Colon (tissue), 2 donors: ENCODE data around the gene TENT5C.

Experiments used
- FAIRE-seq: peaks from 2 replicates; lab custom pipeline; 2012; peaks lifted over from hg19 to GRCh38; lab: Jason Lieb, UNC
- donor health status: control.
- donor health status: control.

TENT5C gene

GRCh38 chr1:117573386-117574023 lies 32.3 kb upstream of the TENT5C start:
- FAIRE-seq, result no peak

GRCh38 chr1:117574161-117574835 lies 31.6 kb upstream of the TENT5C start:
- no peak for FAIRE-seq

- FAIRE-seq, result no peak
Measured at GRCh38 chr1:117575586-117576225, 30.1 kb upstream of the TENT5C start.

GRCh38 chr1:117576236-117576635 lies 29.6 kb upstream of the TENT5C start:
- FAIRE-seq, result no peak

DNA sequence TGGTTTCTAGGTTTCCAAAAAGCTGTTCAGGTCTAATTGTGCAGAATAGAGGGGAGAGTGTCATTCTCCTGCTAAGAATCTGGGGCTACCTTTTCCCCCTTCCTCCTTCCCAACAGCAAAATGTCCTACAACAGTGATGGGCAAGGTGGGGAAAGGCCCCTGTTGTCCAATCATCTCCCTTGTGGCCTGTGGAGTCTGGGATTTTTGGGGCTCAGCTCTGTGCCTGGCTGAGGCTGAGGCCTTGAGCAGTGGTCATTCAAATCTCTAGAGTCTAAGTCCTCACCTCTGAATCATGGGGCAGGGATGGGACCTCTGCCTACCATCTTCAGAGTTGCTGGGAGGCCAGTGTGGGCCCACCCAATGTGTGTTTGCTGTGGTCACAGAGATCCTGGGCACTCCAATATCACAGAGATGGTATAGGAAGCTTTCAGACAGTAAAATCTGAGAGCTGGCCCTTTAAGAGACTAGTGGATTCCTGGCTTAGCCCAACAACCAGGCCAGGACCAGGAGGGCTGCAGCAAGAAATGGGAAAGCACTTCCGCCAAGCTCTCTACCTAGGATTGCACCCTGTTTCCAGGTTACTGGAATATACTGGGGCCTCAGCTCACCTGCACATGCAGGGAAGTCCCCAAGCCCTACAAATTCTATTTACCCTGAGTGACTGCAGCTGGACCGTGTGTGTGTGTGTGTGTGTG lies 28.5 kb upstream of the TENT5C start:
- FAIRE-seq, result no peak

DNA sequence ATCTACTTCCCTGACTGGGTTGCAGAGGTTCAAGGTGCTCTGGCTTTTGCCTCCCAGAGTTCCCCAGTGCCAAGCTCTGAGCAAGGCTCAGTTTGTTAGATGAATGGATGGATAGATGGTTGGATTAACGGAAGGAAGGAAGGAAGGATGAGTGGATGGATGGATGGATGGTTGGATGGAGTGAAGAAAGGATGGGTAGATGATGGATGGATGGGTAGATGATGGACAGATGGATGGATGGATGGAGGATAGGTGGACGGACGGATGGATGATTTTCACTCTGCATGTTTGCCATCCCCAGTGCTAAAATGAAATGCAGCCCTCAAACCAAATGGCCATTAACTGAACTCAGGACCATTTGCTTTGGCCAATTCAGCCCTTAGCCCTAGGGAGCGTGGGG lies 27.4 kb upstream of the TENT5C start:
- FAIRE-seq, result no peak

- no peak for FAIRE-seq
Measured at GRCh38 chr1:117579221-117579906, 26.5 kb upstream of the TENT5C start.

DNA sequence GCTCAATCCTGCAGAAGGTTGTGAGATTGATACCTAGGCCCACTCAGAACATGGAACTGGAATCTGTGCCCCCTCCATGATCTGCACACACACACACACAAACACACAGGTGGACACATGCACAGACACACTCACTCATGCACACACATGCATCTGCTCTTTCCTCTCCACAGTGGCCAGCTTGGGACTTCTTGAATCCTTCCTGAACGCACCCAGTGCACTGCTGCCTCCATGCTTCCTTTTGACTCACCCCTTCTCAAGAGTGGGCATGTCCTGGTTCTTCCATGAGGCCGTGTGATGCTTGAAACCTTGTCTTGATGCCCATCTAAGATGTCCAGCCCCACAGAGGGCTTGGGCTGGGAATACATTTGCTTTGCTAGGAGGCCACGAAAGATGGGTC lies 25.4 kb upstream of the TENT5C start:
- FAIRE-seq, result no peak

DNA sequence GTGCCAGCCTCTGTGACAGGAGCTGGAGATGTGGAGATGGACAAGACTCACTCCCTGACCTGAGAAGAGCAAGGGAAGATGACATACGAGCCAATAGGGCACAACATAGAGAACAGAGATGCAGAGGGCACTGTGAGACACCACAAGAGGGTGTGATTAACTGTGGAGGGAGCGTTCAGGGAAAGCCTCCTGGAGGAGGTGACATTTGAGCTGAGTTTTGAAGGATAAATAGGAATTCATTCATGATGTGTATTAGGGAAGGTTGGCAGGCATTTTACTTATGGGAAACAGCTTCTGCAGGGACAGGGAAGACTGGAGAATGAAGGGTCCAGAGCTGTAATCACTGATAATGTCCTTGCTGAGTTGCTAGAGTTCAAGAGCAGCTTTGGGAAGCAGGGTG lies 25.0 kb upstream of the TENT5C start:
- no peak for FAIRE-seq

DNA sequence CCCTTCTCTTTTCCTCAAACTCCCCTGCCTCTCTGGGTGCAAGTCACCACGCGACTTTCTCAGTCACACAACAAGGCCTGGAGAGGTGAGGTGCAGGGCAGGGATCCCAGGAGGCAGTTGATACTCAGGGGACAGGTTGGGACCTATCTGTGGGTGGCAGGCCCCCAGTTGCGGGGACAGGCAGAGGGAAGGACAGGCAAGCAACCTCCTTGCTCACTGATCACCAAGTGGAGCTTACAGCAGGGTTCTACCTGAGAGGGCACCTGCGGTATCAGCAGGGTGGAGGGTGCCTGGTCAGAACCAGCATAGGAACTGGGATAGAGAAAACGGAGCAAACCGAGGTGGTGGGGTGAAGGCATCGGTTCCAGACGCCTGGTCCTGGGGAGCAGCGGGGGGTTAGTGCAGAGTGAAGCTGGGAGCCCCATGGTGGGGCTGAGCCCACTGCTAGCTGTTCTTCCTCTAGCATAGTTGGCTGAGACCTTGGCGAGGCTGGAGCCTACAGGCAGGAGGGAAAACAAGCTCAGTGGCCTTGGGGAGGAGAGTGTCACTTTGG lies 24.4 kb upstream of the TENT5C start:
- FAIRE-seq, result no peak

GRCh38 chr1:117582451-117582850 lies 23.4 kb upstream of the TENT5C start:
- FAIRE-seq, result no peak

DNA sequence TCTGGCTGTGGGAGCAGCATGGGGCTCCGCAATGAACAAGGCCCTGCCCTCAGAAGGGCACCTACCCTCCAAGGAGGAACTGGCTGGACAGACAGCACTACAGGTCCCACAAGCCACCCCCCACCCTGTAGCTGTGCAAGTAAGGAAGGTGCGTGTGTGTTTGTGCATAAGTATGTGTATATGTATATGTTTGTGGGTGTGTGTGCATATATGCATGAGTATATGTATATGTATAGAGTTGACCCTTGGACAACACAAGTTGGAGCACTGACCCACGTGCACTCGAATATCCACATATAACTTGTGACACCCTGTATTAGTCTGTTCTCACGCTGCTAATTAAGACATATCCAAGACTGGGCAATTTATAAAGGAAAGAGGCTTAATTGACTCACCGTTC lies 22.6 kb upstream of the TENT5C start:
- no peak for FAIRE-seq

DNA sequence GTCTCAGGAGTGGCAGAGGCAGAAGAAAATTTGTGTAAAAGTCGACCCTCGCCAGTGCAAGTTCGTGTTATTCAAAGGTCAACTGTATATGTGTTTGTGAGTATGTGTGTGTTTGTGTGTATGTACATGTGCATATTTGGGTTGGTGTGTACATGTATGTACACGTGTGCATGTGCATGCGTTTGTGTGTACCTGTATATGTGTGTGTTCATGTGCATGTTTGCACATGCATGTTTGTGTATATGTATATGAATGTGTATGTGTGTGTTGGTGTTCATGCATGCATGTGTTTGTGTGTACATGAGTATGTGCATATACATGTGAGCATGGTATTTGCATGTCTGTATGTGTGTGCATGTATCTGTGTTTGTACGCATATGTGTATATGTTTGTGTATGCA lies 21.7 kb upstream of the TENT5C start:
- FAIRE-seq, result no peak

- FAIRE-seq, result no peak
Measured at GRCh38 chr1:117585086-117585485, 20.8 kb upstream of the TENT5C start.

DNA sequence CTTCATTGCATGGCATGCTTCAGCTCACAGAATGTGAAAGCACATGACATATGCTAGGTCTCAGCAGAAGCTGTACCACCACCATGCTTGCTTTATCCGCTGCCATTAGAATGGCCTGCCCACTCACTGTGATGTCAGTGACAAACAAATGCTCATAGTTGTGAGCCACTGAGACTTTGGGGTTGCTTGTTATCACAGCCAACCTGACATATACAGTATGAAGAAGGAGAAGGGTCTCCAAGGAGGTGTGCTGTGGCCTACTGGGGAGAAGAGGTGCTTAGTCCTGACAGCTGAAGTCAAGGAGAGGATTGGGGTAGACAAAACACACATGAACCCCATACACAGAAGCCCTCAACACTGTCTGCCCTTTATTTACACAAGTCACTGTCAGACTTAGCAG lies 19.5 kb upstream of the TENT5C start:
- no peak for FAIRE-seq

DNA sequence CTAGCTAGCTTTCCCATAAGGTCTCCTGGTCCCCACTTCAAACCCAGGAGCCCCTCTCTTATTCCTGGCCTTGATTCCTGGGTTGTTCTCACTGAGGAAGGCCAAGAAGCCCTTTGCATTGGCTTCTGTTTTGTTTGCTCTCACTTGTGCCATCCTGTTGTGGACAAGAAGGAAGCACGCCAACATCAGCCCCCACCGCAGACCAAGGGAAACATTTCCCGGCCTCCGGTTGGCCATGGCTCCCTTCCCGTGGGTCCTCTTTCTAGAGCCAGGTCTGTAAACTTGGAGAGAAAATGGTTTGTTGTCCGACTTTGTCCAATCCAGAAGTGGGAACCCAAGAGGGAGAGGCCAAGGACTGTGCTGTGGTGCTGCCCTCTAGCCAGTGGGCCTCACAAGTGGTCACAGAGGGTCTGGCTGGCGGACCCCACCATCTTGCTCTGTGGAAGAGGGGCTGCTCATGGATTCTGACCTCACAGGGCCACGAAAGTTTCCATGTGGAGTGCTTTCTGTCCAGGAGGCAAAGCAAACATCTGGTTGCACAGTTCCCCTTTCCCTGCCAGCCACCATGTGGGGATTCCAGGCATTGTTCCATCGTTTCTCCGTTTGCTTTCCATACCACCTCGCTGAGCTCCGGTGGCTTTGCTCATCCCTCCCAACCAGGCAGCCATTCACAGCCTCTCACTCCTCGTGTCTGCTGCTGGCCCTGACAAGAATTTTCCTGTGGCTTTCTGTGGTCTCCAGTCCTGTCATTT lies 18.9 kb upstream of the TENT5C start:
- no peak for FAIRE-seq

DNA sequence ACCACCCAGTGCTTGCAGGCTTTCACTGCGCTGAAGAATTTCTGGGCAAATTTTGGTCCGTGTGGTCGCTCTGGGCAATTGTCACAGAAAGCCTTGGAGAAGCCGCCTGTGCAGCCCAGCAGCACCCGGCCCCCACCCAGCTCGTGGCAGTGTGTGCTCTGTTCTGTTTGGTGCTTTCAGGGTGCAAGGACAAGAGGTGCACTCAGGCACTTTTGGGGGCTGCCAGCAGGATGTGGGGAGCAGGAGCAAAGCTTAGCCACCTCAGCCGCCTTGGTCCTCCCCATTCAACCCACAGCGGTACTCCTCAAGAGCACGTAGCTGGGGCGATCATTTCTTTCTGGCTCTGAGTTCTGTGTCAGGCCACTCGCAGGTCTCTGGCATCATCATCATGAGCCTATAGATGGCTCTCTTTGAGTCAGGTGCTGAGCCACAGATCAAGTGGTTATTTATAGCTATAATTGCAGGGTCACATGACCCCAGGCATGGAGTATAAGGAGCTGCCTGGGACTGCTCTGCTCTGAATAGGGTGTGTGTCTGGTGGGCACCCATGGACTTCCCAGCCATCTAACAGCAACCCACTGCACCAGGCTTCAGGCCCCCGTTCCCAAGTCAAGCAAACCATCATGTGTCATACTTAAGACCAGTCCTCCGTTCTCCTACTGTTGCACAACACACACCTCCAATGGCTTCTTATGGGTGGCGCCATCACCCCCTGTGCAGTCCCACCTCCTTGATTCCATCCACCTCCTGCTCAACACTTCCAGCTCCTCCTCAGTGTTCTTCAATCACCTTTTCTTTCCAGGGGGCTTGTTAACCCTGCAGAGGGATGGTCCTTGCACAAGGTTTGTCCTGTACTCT lies 18.1 kb upstream of the TENT5C start:
- FAIRE-seq, result no peak

GRCh38 chr1:117589544-117589943 lies 16.3 kb upstream of the TENT5C start:
- no peak for FAIRE-seq

DNA sequence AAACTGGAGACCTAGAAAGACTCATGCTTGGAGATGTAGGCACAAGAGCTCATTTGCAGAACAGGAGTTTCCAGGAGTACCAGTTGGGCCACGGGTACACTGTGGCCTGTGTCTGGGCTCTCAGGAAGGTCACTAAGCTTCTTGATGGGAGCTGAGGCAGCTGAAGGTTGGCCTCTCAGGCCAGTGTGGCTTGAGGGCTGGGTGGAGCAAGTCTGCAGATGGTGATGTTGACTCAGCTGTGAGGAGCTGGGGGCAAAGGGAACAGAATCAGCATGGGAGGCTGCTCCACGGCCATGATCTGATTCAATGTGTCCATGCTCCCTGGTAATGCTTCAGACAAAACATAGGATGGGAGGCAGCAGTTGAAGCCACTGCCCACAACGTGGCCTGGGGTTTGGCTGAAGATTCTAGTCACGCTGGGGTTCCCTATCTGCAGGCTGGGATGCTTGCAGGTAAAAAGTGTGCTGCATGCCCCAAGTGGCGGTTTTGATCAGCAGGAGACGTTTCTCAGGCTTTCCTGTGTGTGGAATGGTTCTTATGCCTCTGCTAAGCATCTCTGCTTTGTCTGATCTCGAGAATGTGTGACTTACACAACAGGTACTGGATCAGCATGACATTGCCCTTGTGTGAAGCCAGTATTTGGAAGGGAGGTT lies 15.4 kb upstream of the TENT5C start:
- FAIRE-seq, result no peak

- FAIRE-seq, result no peak
Measured at GRCh38 chr1:117591252-117591651, 14.6 kb upstream of the TENT5C start.
